KBM-7 (cell line): ENCODE data around the gene RARA.
A peak's percentile ranks its signal among the peaks of the same experiment; 100 is the strongest.

ENCODE experiments used
- DNase-seq: peaks from one replicate; pipeline ENCODE4 v3.0.0-alpha.2; 2015
- in situ Hi-C: fragments of 300-500 bp; cut with MboI; formaldehyde crosslinking; loops from 2 replicates; pipeline ENCODE4 v1.14.3; 2020; ENCODE audit warnings: low sequenced_read_pairs, low pct_unique_long_range_greater_than_20kb, mixed read lengths

The RARA gene

DNA sequence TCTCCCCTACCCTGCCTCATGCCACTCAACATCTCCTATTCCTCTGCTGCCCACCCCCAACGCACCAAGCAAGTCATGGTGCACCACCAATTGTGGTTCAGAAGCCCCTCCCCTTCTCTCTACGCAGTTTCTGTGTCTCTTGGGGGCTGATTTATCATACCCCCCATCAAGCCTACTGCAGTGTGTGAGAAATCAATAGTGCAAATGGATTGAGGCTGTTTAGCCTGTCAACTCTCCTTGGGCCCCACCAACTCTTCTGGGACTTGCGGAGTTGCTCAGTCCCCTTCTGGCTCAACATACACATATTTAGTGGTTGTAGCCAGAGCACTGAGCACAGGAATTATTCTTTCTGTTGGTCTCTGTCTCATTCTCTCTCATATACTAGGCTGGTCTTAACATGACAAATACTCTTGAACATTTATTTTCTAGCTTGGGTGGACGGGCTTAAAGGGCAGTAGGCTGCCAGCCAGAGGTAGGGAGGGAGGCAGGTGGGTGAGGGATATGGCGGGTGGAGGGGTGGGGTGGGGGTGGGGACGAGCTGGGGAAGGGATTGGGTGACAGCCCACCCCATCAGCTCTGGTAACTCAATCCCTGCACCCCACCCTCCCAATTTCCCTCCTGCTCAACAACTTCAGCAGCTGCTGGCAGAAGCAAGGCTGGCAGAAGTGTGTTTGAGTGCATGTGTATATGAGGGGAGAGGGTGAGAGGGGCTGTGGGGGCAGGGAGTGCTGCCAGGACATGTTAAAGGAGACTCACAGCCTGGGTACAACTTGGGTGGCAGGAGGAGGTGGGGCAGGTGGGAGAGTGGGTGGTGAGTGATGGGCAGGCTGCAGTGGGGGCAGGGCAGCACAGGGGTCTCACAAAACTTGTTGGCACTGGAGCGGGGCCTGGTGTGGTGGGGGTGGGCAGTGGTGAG is 4.9 kb downstream of the RARA start:
- no peak for DNase-seq
- in situ Hi-C loops = no loop called here

DNA sequence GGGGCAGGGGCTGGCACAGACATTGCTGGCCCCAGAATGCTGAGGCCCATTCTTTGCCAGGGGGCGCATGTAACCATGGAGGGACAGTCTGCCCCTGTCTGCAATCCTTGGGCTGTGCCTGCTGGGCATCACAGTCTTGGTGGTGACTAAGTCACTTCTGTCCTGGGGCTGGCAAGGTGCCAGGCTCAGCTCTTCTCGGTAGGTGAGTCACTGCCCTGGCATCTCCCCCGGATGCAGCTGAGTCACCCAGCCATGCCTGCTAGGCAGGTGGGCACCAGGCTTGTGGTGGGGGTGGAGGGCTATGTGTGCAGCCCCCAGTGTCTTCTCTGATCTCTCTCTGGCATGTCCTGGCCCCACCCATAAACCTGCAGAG is 5.6 kb downstream of the RARA start:
- in situ Hi-C loops = no loop called here
- no peak for DNase-seq

DNA sequence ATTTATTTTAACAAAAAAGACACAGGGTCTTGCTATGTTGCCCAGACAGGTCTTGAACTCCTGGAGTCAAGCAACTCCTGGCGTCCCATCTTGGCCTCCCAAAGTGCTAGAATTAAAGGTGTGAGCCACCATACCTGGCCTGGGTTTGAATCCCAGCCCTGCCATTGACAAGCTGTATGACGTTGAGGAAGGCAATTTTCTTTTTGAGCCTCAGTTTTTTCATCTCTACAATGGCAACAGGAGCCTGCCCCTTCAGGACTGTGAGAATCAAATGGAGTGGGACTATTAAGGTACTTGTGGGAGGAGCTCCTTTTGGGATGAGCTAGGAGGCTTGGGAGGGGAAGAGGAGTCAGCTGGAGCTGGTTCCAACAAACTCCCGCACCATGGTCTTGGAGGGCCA is 6.2 kb downstream of the RARA start:
- in situ Hi-C loops = no loop called here
- no peak for DNase-seq

DNA sequence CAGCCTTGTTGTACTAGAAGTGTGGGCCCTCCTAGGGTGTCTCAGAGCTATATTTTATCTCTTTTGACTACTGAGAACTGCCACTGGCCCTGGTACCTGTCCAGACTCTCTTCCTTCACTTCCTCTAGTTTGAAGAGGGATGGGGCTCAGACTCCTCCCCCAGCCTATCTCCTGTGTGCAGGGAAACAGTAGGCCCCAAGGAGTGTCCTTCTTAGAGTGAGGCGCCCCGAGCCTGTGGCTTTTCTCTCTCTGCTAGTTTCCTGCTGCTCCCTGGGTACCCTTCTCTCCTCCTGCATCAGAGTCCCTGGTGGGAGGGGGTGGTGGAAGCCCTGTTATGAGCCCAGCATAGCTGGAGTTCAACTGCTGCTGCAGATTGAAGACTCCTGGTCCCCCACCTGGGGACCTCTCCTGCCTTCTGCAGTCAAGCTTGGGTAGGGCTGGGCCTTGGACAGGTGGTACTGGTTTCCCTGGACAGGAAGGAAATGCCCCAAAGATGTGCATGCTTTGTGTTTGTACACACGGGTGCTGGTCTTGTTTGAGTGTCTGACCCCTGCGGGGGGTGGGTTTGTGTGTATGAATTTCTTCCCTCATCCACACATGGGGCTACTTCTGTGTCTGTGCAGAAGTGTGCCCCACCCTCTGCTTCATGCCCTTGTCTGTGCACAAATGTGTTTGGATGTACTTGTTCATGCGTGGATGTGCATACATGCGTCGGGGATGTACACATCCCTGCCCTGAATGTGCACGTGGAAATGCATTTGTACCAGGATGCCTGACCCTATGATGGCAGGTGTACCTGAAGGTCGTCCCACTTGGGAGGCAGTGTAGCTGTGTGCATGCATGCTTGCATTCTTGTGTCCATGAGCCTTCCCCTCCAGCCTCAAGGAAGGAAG is 6.9 kb downstream of the RARA start:
- peak; percentile 59 for DNase-seq
- in situ Hi-C loops = no loop called here

DNA sequence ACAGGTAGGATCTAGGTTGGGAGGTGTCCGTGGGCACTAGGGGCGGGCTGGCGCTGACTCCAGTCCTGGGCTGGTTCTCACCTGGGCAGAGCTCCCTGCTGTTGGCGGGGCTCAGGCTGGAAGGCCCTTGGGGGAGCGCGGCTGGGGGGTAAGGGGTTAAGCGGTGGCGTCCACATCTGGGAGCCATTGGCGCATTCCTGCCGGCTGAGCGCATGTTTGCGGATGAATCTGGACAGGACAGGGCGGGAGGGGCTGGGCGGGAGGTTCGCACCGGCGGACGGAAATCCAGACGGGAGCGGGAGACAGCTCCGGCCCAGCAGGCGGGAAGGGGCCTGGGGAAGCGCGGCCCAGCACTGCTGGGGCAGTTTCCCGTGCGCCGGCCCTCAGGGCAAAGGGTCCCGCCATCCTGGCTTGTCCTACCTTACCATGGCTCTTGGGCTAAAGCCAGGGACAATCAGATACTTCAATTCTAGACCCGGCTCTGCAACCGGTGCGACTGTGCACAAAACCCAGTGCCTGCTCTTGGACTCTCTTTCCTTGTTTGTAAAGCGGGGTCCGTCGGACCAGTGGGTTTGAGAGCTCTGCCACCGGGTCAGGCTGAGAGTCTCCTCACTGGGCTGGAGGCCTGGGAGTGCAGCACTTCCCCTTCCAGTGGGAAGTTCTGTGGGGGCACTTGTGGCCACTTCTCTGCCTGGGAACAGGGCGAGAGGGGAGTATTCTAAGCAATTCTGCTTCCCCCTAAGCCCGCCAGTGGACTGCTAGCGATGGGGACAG is 7.8 kb downstream of the RARA start:
- DNase-seq = no peak
- in situ Hi-C loops = no loop called here

DNA sequence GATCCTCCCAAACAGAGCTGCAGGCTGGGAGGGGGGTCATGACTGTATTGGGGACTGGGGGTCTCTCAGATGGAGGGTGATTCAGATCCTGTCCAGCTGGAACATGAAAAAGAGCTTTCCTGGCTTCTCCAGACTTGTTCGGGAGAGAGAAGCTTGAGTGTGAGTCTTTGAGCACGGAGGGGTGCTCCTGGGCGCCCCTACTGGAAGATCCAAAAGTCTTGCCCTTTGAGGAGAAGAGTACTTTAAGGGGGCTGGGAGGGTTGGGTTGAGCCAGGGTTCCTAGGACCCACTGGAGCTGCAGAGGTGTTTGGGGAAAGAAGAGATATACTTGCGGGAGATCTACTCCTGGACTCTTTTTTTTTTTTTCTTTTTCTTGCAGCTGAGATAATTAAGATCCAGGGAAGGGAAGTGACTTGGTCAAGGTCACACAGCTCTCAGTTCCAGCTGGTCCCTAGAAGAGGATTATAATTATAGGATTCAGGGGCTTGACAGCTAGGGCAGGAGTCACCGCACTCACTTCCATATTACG is 8.4 kb downstream of the RARA start:
- DNase-seq = peak; percentile 62
- in situ Hi-C loops = no loop called here

DNA sequence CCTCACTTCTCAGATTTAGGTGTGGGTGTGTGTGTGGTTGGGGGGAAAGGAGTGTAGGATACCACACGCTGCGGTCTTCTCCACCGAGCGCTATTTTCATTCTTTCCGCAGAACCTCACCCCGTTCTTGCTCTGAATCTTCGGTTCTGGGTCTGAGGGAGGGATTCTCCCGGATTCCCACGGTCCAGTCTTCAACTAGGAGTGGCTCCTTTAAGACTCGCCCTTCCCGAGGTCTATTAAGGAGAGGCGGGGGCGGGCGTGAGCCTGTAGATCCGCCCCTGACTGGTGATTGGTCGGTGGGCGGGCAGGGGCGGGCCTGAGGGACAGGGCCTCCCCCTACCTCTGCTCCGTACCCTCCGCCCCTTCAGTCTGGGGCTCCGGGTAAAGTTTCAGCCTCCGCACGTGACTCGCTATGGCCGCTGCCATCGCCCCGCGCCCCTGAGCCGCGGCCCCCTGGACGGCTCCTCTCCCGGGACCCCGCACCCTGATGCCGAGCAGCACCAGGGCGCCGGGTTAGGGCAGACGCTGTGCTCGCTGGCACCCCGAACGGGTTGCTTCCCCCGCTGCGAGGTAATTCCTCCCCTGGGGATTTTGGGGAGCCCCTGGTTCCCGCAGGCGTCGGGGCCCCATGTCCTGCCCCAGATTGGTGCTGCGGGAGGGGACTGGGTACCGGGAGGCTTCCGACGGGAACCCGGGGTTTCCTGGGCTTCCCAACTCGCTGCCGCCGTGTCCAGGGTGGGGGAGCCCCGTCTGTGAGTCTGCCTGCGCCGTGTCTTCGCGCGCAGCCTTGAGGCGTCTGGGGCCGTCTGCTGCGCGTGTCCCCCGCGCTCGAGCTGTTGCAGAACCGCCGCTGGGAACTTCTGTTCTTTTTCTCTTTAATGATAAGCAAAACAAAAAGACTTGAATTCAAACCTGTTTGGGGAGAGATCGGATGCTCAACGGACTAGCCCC is 9.2 kb downstream of the RARA start:
- peak; percentile 95 for DNase-seq
- in situ Hi-C loops = no loop called here

DNA sequence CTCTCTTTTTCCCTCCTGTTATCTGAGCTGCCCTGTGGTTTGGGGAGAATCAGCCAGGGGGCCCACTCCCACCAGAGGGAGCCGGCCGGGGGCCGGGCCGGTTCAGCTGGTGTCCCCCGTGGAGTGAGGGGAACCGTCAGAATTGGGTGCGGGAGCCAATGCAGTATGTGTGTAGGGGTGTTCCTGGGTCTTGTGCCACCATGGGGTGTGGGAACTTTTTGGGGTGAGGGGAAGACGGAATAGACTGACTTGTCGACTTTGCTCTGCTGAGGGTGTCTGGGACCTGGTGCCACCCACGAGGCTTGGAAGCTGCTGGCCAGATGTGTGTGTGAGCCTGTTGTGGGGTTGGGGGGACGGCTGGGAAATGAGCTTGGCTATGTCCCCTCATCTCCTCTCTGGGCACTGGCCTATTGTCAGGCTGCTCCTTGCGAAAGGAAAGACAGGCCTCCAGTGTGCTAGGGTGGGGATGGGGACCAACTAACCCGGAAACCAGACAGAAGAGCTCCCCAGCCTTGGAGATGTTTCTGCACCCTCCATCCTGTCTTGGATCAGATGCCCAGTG is 9.9 kb downstream of the RARA start:
- in situ Hi-C loops = no loop called here
- no peak for DNase-seq

DNA sequence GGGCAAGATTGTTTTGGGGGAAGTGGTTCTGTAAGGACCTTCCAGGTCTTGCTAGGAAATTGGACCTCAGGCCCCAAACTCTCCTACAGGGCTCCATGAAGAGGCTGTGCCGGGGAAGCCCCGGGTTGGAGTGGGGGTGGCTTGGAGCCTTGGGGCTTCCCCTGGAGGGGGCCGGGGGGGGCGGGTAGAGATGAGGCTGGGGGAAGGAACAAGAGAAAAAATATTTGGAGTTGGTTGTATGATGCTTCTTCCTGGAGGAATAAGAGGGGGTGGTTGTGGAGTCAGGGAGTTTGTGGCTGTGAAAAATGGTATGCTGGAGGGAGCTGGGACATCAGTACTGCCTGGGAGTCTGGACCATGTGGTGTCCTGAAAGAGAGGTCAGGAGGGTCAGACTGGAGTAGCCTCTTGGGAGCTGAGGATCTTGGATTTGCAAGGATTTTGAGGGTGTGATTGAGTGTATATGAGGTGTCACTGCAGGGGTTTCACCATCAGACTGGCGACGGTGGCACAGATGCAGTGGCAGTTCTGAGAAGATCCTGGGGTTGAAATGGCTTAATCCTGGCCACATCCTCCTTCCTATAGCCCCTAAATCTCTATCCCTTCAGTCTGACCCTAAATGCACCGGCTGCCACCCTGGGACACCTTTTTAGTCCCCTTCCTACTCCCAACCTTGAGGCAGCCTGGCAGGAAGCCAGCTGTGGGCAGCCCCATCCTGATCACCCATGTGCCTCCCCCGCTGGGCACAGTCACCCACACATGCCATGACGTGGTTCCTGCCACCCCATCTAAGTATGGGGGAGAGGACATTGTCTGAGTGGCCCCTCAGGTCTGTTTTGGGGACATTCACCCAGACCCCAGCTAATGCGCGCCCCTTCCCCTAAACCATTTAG is 10.9 kb downstream of the RARA start:
- in situ Hi-C loops = no loop called here
- no peak for DNase-seq

DNA sequence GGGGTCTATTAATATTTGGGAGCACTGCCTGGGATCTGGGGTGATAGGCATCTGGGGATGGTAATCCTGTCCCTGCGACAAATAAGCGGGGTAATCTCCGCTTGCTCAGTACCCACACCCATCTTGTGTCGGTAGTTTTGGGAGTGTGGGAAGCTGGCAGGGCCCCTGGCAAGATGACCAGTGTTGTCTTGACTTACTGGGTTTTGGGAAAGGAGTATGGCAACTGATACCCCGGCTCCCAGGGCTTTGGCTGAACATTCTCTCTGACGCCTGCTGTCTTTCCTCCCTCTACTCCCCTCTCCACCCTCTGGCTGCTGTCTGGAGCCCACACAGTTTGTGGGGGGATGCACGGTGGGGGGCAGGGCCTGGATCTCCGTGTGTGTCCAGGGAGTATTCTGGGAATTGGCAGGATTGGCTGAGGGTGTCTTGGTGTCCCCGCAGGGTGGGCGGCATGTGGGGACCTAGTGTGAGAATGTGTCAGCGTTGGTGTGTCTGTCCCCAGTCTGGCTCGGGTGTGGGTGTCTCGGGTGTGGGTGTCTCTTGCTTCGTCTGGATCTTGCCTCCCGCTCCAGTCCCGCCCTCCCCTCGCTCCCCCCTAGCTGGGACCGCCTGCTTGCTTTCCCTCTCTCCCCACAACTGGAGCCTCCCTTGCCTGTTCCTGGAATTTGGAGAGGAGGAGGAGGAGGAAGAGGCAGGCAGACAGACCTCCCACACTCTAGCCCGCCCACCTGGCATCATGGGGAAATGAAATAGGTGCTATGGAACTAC is 12.0 kb downstream of the RARA start:
- in situ Hi-C loops = no loop called here
- no peak for DNase-seq

DNA sequence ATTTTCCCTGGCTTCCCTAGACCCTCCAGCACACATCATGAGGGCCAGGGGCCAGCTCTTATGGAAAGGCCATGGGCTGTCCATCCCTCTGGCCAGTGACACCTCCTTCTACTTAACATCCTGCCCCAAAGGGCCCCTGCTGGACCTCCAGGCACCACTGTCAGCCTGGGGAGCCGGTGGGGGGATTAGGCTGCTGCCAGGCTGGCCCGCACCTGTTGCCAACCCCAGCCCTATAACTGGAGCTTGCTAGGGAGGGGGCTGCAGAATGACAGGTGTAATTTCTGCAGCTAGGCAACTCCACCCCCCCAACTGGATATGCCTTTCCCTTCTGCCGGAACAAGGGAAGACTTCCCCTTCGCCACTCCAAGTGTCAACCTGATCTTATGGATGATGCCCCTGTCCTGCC is 12.5 kb downstream of the RARA start:
- DNase-seq = no peak
- in situ Hi-C loops = no loop called here

DNA sequence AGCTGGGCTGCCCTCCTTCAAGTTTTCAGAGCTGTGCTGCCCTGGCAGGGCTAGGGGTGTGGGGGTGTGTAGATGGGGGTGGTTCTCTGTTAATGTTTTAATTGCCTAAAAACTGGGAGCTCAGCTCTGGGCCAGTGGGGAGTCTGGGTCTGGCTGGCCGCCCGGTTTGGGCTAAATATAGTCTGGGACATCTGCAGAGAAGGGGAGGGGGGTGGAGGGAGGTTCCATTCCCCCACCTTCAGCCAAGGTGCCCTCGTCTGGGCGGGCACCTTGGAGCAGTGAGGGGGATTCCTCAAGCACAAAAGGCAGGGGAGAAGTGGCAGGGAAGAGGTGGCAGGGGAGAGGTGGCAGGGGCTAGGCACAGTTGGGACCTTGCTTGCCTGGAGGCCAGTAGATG is 13.0 kb downstream of the RARA start:
- no peak for DNase-seq
- in situ Hi-C loops = no loop called here

DNA sequence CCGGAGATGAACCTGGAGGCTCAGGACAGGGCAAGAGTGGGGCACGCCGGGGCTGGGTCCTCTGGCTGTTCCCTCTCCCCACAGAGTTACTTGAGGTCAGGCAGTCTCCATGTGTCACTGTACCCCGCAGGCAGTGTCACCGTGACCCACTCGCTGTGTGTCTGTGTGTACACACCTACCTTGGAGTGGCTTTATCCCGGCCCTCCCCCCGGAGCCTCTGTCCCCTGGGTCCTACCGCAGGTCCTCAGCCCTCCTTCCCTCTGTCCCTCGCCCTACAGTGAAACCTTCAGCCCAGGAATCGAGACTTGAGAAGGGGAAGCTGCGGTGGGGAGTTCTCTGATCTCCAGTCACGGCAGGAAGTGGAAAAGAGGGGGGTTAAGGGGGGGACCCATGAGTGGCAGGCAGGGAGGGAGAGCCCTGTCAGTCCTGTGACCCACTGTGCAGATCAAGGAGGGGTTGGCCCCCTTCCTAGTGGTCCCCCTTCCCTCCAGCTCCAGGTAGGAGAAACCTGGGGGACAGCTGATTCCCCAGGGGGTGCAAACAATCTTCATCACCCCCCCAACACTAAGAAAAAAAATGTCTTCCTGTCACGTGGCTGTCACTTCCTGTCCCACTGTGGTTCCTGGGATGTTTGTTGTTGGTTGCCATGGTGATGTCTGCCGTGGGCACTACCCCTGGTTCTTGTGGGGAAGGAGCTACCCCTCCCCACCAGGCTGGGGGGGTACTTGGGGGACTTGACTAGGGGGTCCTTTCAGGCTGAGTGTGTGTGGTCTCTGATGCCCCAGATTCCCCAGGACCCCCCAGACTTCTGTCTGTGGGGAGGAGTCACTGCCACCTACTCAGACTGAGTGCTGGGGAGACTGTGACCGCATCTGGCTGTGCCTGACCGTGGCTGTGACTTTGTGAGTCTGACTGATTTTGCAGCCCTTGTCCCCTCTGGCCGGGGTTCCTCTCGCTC is 13.7 kb downstream of the RARA start:
- peak; percentile 98 for DNase-seq

DNA sequence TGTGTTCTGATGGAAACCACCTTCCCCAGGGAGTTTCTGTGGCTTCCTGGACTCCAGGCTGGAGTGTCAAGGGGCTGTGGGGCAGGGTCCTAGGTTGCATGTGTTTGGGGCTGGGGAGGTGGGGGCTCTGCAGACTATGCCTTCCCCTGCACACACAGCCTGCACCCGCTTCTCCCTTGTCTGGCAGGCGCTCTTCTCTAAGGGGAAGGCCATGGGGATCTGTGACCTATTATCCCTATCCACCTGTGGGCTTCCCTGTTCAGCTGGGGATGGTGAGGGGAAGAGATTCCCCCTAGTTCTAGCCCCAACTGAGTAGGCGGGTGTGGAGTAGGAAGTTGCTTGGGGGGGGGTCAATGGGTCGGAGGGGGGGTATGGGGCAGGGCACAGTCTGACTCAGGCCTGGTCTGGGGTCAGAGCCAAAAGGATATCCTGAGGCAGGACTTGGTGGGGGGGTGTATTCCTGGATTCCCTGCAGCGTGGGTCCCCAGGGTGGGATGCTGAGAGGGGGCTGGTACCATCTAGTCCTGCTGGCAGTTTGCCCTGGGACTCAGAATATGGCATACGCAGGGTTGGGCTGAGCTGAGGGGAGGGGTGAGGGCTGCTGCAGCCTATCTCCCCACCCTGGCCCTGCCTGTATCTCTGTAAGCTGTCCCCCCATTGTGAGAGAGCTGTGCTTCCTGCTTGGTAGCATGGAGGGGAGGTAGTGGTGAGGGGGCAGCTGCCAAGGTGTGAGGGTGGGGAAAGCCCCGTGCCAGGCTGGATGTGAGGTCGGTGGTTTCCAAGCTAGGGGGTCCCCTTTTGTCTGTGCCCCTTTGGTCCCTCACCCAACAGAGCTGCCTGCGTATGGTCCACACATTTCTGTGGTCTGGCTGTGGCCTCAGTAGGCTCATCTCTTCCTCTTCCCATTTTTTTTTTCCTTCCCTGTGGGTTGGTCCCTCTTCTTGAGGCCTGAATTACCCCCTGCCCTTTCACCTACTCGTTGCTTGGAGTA is 14.7 kb downstream of the RARA start:
- in situ Hi-C loops = no loop called here
- no peak for DNase-seq

More for the DNA sequence above, 13.7 kb downstream of the RARA start:
- in situ Hi-C loops = no loop called here
